Measurements from ENCODE around the gene FGFR3.

DNA sequence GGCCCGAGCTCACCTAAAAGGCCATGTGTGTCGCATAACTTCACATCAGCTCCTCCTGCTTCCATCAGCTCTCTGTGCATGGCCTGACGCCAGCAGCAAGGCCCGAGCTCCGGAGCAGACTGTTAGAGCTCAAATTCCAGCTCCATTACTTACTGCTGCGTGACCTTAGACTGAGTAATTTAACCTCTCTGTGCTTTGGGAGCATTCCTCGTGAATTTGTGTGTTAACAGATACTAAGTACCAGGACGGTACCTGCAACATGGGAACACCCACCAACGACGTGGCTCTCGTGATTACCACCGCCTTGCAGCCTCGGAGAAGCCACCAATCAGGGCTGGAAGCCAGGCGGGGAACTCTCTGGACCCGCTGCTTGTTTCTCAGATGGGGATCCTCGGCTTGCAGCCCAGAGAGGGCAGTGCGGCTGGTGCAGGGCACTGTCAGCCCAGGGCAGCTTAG lies 49.9 kb downstream of the FGFR3 start:
- TF ChIP-seq, protein P1, sequence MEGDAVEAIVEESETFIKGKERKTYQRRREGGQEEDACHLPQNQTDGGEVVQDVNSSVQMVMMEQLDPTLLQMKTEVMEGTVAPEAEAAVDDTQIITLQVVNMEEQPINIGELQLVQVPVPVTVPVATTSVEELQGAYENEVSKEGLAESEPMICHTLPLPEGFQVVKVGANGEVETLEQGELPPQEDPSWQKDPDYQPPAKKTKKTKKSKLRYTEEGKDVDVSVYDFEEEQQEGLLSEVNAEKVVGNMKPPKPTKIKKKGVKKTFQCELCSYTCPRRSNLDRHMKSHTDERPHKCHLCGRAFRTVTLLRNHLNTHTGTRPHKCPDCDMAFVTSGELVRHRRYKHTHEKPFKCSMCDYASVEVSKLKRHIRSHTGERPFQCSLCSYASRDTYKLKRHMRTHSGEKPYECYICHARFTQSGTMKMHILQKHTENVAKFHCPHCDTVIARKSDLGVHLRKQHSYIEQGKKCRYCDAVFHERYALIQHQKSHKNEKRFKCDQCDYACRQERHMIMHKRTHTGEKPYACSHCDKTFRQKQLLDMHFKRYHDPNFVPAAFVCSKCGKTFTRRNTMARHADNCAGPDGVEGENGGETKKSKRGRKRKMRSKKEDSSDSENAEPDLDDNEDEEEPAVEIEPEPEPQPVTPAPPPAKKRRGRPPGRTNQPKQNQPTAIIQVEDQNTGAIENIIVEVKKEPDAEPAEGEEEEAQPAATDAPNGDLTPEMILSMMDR (IDR thresholded peaks at IDR 0.05; ENCODE audit: poor library complexity, severe bottlenecking), result no peak
- TF ChIP-seq SMC3 (conservative IDR thresholded peaks at IDR 0.05; ENCODE audit: poor library complexity), result no peak
- no peak for TF ChIP-seq POLR2AphosphoS5 (IDR thresholded peaks at IDR 0.05)
- no peak for TF ChIP-seq RAD21 (conservative IDR thresholded peaks at IDR 0.05)
- TF ChIP-seq EP300 (conservative IDR thresholded peaks at IDR 0.05; ENCODE audit: poor library complexity, severe bottlenecking), result no peak
- TF ChIP-seq, protein P2, sequence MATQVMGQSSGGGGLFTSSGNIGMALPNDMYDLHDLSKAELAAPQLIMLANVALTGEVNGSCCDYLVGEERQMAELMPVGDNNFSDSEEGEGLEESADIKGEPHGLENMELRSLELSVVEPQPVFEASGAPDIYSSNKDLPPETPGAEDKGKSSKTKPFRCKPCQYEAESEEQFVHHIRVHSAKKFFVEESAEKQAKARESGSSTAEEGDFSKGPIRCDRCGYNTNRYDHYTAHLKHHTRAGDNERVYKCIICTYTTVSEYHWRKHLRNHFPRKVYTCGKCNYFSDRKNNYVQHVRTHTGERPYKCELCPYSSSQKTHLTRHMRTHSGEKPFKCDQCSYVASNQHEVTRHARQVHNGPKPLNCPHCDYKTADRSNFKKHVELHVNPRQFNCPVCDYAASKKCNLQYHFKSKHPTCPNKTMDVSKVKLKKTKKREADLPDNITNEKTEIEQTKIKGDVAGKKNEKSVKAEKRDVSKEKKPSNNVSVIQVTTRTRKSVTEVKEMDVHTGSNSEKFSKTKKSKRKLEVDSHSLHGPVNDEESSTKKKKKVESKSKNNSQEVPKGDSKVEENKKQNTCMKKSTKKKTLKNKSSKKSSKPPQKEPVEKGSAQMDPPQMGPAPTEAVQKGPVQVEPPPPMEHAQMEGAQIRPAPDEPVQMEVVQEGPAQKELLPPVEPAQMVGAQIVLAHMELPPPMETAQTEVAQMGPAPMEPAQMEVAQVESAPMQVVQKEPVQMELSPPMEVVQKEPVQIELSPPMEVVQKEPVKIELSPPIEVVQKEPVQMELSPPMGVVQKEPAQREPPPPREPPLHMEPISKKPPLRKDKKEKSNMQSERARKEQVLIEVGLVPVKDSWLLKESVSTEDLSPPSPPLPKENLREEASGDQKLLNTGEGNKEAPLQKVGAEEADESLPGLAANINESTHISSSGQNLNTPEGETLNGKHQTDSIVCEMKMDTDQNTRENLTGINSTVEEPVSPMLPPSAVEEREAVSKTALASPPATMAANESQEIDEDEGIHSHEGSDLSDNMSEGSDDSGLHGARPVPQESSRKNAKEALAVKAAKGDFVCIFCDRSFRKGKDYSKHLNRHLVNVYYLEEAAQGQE (IDR thresholded peaks at IDR 0.05; ENCODE audit: borderline replicate concordance), result no peak
